T-cell (primary cell): ENCODE measurements around the gene KDM1A. TPM values are rescaled to one million over a fixed set of nuclear protein-coding genes. Genes with fewer than 3 reads are reported as not detected.

Source experiments
- ATAC-seq, 4 experiments: fragments of 200-7000 bp in 3 of 4; fragments of 150-1000 bp in 1 of 4; cut with Tn5 transposase; replicated peaks in 1 of 4; 1 replicate in 3 of 4; 2 replicates in 1 of 4; pipeline ENCODE4 v1.10.0; 2021; ENCODE audit warnings: moderate library complexity in 3 of 4, mild to moderate bottlenecking in 2 of 4, moderate number of reproducible peaks in 1 of 4
- CTCF ChIA-PET, 2 donors: fragments of 300-600 bp; sonication (Branson Sonifier 250); formaldehyde crosslinking; loops; one replicate each; lab custom pipeline; 2022; ENCODE audit warnings: antibody characterized with exemption in 2 of 2; lab: Charles Lee
- POLR2A ChIA-PET, 2 donors: fragments of 300-600 bp; sonication (Branson Sonifier 250); formaldehyde crosslinking; loops; one replicate each; lab custom pipeline; 2022; ENCODE audit warnings: antibody characterized with exemption in 2 of 2; lab: Charles Lee
- DNase-seq, 35 experiments: peaks; one replicate each; pipeline versions ENCODE4 v3.0.0 to v3.0.0-alpha.2; 2013 to 2023
- H3K27ac ChIP-seq: one replicate; pipeline ENCODE4 v1.5.1; 2013; ENCODE audit warnings: low read length
- H3K27me3 ChIP-seq, 2 experiments: replicated peaks in 1 of 2; 1 replicate in 1 of 2; 2 replicates in 1 of 2; pipeline versions ENCODE4 v1.6.1 to v1.7.0; 2013; ENCODE audit warnings: low read length in 1 of 2, mixed read lengths in 1 of 2; ENCODE audit not compliant: control insufficient read depth in 2 of 2, insufficient read depth in 2 of 2; ENCODE audit errors: extremely low read depth in 1 of 2
- H3K36me3 ChIP-seq, 2 donors: 1 replicate in 1 of 2; 2 replicates in 1 of 2; pipeline versions ENCODE4 v1.6.1 to v1.7.0; 2013; ENCODE audit warnings: low read length in 1 of 2; ENCODE audit not compliant: control insufficient read depth in 2 of 2, insufficient read depth in 1 of 2; ENCODE audit errors: extremely low read depth in 1 of 2
- H3K4me1 ChIP-seq, 2 experiments: 1 replicate in 1 of 2; 2 replicates in 1 of 2; pipeline versions ENCODE4 v1.6.1 to v1.7.0; 2013; ENCODE audit warnings: low read length in 2 of 2, mixed read lengths in 1 of 2; ENCODE audit not compliant: insufficient read depth in 2 of 2, control insufficient read depth in 1 of 2; ENCODE audit errors: extremely low read depth in 1 of 2
- H3K4me3 ChIP-seq, 2 donors: 1 replicate in 1 of 2; 2 replicates in 1 of 2; pipeline versions ENCODE4 v1.5.1 to v1.7.0; 2013; ENCODE audit warnings: mild to moderate bottlenecking in 2 of 2, low read length in 1 of 2, moderate library complexity in 1 of 2; ENCODE audit not compliant: control insufficient read depth in 1 of 2; ENCODE audit errors: extremely low read depth in 1 of 2
- H3K9me3 ChIP-seq: 2 replicates; pipeline ENCODE4 v1.7.0; 2013
- H3K27ac Mint-ChIP-seq, 2 donors: one replicate each; pipeline ENCODE4 v1.8.0; 2020 to 2021; ENCODE audit warnings: mild to moderate bottlenecking in 2 of 2, mixed read lengths in 2 of 2
- H3K27me3 Mint-ChIP-seq, 2 donors: one replicate each; pipeline ENCODE4 v1.8.0; 2021 to 2022; ENCODE audit warnings: mixed read lengths in 2 of 2
- H3K36me3 Mint-ChIP-seq: one replicate; pipeline ENCODE4 v1.8.0; 2021; ENCODE audit warnings: mixed read lengths
- H3K4me1 Mint-ChIP-seq, 3 donors: one replicate each; pipeline ENCODE4 v1.8.0; 2020 to 2022; ENCODE audit warnings: mixed read lengths in 3 of 3, mild to moderate bottlenecking in 1 of 3
- H3K4me3 Mint-ChIP-seq, 3 donors: one replicate each; pipeline ENCODE4 v1.8.0; 2020 to 2022; ENCODE audit warnings: mild to moderate bottlenecking in 3 of 3, mixed read lengths in 3 of 3, moderate library complexity in 3 of 3
- H3K9me3 Mint-ChIP-seq, 3 donors: one replicate each; pipeline ENCODE4 v1.8.0; 2020 to 2022; ENCODE audit warnings: mixed read lengths in 3 of 3
- WGBS: methylation state at CpG from one replicate; pipeline ENCODE4 v1.1.5; 2013; ENCODE audit warnings: missing lambda C conversion rate; ENCODE audit not compliant: insufficient coverage; 5-methylcytosine and 5-hydroxymethylcytosine counted together
- total RNA-seq, 35 experiments: library from RNA in 6 of 35; stranded (reverse) in 6 of 35; fragments of 120-200 nt in 1 of 35; gene quantifications; one replicate each; pipeline versions ENCODE4 v1.2.1 to v1.2.4 and lab custom pipeline; 2013 to 2026

The KDM1A gene
- total RNA-seq, 5 donors from 2014 or later (not counting 1 experiment from before 2014, with no cell fraction given) = 40.8 to 49.3 (median 45.9) TPM

DNA sequence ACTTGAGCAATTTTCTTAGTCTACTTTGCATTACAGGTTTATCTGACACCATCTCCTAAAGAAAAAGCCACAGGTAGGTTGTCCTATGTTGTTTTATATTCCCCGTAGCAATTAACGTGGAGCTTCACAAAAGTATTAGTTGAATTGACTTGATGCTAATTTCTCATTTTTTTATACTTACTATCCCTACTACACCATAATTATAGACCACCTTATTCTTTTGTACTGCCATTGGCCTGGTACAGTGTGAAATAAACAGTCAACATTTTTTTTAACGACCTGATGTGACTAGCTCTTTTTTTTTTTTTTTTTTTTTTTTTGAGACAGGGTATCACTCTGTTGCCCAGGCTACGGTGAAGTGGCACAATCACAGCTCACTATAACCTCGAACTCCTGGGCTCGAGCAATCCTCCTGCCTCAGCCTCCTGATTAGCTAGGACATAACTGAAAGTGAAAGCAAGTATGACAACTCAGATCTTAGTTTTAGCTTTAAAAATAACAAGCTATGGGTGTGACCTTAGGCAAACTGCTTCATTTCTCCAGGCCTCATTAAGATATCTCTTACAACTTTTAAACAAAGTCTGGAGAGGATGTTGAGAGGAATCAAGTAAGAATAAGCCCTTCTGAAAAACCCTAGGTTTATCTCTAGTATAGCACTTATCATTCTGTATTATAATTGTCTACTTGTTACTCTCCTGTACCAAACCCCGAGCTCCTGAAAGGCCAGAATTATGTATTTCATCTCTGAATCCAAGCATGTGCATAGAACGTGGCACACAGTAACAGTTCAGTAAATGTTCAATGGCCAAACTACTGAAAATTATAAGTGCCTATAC lies 99.9 kb downstream of the KDM1A start:
- Mint-ChIP-seq H3K36me3 (no peaks in the 10 kb centered on the region), H3K4me3 (peak overlapping the region; percentile 51 to 74 (median 60)), H3K27ac (peak overlapping the region; percentile 89), H3K9me3 (no peaks in the 10 kb centered on the region), H3K27me3 (no peaks in the 10 kb centered on the region), H3K4me1 (peaks cover 58 to 74% (median 69%) of the 10 kb centered on the region in 3 donors)
- ChIA-PET CTCF (interaction anchor here (0.5 to 3.3 kb wide), 14 partner anchors 9 to 436 kb away, joined by 3 to 35 read pairs (median 4); no protein-coding TSS in a partner anchor), POLR2A (interaction anchor here in 1 of 2 donors (0.6 to 1.8 kb wide), 5 partner anchors 9 to 20 kb away, joined by 3 to 21 read pairs (median 14); no protein-coding TSS in a partner anchor)
- peak; percentile 62 to 87 (median 70) for ATAC-seq
- peak overlapping the region in 1 of 2 donors; percentile 12 for H3K4me3 ChIP-seq
- DNase-seq = peak in 34 of 35 experiments; percentile 19 to 62 (median 46)
- 18% methylated on average over 3 of the region's 8 CpGs for WGBS
- no peaks in the 10 kb centered on the region for H3K36me3 ChIP-seq
- no peaks in the 10 kb centered on the region for H3K27me3 ChIP-seq
- peak overlapping the region; percentile 90 for H3K27ac ChIP-seq
- H3K9me3 ChIP-seq = no peaks in the 10 kb centered on the region
- H3K4me1 ChIP-seq = peaks cover 5 to 33% of the 10 kb centered on the region in 2 experiments

DNA sequence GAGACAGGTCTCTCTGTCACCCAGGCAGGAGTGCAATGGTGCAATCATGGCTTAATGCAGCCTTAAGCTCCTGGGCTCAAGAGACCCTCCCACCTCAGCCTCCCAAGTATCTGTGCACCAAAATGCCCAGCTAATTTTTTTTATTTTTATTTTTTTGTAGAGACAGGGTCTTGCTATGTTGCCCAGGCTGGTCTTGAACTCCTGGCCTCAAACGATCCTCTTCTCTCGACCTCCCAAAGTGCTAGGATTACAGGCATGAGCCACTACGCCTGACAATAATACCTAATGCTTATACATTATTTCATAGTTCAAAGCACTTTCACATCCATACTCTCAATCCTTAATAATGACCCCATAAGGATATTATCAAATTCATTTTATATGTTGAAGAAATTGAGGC lies 101.1 kb downstream of the KDM1A start:
- Mint-ChIP-seq H3K27me3 (no peaks in the 10 kb centered on the region), H3K4me1 (peaks cover 63 to 75% (median 69%) of the 10 kb centered on the region in 3 donors), H3K36me3 (no peaks in the 10 kb centered on the region), H3K27ac (peak overlapping the region; percentile 85 to 89), H3K4me3 (no peak overlapping the region), H3K9me3 (no peaks in the 10 kb centered on the region)
- Histone ChIP-seq H3K27ac (peak overlapping the region; percentile 90), H3K4me1 (peaks cover 6 to 27% of the 10 kb centered on the region in 2 experiments), H3K4me3 (no peak overlapping the region), H3K36me3 (no peaks in the 10 kb centered on the region), H3K27me3 (no peaks in the 10 kb centered on the region), H3K9me3 (no peaks in the 10 kb centered on the region)
- no peak for DNase-seq
- ChIA-PET POLR2A (interaction anchor here in 1 of 2 donors (0.6 to 1.8 kb wide), 3 partner anchors 8 to 925 kb away, joined by 3 to 14 read pairs (median 3); no protein-coding TSS in a partner anchor), CTCF (interaction anchor here in 1 of 2 donors (0.9 to 3.3 kb wide), 3 partner anchors 12 to 21 kb away, joined by 4 to 35 read pairs (median 5); no protein-coding TSS in a partner anchor)
- no CpG with 5 or more reads among the region's 3 CpGs for WGBS
- ATAC-seq = no peak

DNA sequence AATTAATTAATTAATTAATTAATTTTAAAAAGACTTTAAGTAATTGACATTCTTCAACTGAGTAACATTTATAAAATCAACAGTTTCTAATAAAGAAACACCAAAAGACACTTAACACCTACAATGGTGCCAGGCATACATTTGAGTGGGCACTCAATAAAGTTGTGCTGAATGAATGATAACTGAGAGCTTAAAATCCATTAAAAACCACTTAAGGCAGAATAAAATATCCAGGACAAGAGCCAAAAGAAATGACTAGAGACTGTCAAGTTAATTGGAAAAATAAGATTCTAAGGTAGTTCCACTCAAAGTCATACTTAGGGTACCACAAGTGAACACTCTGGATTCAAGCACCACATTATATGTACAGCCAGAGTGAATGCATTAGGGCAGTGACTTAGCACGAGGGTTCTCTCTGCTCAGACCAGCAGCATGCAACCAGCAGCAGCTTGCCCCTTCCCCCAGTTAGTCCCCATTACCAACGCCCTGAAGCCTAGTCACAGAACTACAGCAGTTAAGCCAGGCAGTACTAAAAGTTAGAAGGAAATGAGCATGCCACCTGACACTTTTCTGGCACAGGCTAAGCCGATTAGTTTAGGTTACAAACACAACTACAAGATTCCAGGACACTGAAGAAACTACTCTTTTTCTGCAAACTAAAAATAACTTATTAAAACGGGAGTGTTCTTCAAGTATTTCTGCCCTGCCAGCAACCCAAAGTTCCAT lies 102.9 kb downstream of the KDM1A start:
- POLR2A ChIA-PET = no interaction called here
- Mint-ChIP-seq H3K27me3 (no peaks in the 10 kb centered on the region), H3K27ac (peak overlapping the region in 1 of 2 donors; percentile 8), H3K4me1 (peaks cover 56 to 75% (median 67%) of the 10 kb centered on the region in 3 donors), H3K36me3 (no peaks in the 10 kb centered on the region), H3K9me3 (no peaks in the 10 kb centered on the region), H3K4me3 (no peak overlapping the region)
- DNase-seq = no peak
- no peak for ATAC-seq
- no peaks in the 10 kb centered on the region for H3K27me3 ChIP-seq
- no peaks in the 10 kb centered on the region for H3K36me3 ChIP-seq
- 66% methylated on average over 3 of the region's 4 CpGs for WGBS
- peaks cover 4 to 21% of the 10 kb centered on the region in 2 experiments for H3K4me1 ChIP-seq
- no peak overlapping the region for H3K27ac ChIP-seq
- H3K9me3 ChIP-seq = no peaks in the 10 kb centered on the region
- CTCF ChIA-PET = interaction anchor here in 1 of 2 donors (0.5 kb wide), 1 partner anchor 107 kb away, joined by 5 read pairs; the partner anchor contains the start of gene TEX46
- H3K4me3 ChIP-seq = no peak overlapping the region

GRCh38 chr1:23122796-23123195 lies 103.5 kb downstream of the KDM1A start:
- Histone ChIP-seq H3K4me1 (peaks cover 4 to 15% of the 10 kb centered on the region in 2 experiments), H3K27ac (no peak overlapping the region), H3K27me3 (no peaks in the 10 kb centered on the region), H3K9me3 (no peaks in the 10 kb centered on the region), H3K36me3 (no peaks in the 10 kb centered on the region), H3K4me3 (no peak overlapping the region)
- H3K4me1 Mint-ChIP-seq = peaks cover 55 to 72% (median 64%) of the 10 kb centered on the region in 3 donors
- DNase-seq (no peak), ATAC-seq (no peak)
- 89% methylated on average over 3 of the region's 4 CpGs for whole genome bisulfite sequencing
- ChIA-PET POLR2A (no interaction called here), CTCF (no interaction called here)
- H3K27ac Mint-ChIP-seq = no peak overlapping the region
- H3K27me3 Mint-ChIP-seq = no peaks in the 10 kb centered on the region
- H3K9me3 Mint-ChIP-seq = no peaks in the 10 kb centered on the region
- no peak overlapping the region for H3K4me3 Mint-ChIP-seq
- no peaks in the 10 kb centered on the region for H3K36me3 Mint-ChIP-seq

GRCh38 chr1:23123528-23123927 lies 104.3 kb downstream of the KDM1A start:
- H3K36me3 ChIP-seq = no peaks in the 10 kb centered on the region
- Mint-ChIP-seq H3K27me3 (no peaks in the 10 kb centered on the region), H3K27ac (no peak overlapping the region), H3K9me3 (no peaks in the 10 kb centered on the region), H3K4me3 (no peak overlapping the region), H3K4me1 (peaks cover 53 to 69% (median 61%) of the 10 kb centered on the region in 3 donors), H3K36me3 (no peaks in the 10 kb centered on the region)
- H3K27me3 ChIP-seq = no peaks in the 10 kb centered on the region
- H3K27ac ChIP-seq = no peak overlapping the region
- CTCF ChIA-PET = no interaction called here
- H3K9me3 ChIP-seq = no peaks in the 10 kb centered on the region
- DNase-seq = no peak
- H3K4me3 ChIP-seq = no peak overlapping the region
- POLR2A ChIA-PET = no interaction called here
- no peak for ATAC-seq
- H3K4me1 ChIP-seq = peaks cover 4 to 10% of the 10 kb centered on the region in 2 experiments
